Hematopoietic multipotent progenitor cell treated with erythropoietin and hydrocortisone succinate and interleukin-3 and kit ligand, for 8 days (in vitro differentiated cells): ENCODE measurements around the gene SLC24A3.

Source experiments
- DNase-seq: peaks from one replicate; pipeline ENCODE4 v3.0.0-alpha.2; 2015

Gene SLC24A3

GRCh38 chr20:19564261-19564660 lies 351.8 kb downstream of the SLC24A3 start:
- DNase-seq, result no peak

DNA sequence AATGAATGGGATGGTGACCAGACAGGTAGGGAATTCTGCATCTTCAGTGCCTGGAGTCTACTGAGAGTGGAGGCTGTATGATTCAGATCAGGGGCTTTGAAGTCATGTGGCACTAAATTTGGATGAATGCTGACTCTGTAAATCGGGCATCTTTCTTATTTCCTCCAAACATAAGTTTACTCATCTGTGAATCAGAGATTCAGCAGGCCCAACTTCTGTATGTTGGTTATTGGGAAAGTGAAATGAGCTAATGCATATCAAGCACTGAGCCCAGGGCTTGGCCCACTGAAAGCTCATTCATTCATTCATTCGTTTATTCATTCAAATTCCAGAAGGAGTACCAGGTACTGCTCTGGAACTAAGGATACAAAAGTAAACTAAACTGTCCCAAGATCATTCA lies 353.3 kb downstream of the SLC24A3 start:
- no peak for DNase-seq

- DNase-seq, result peak; percentile 10
Observed at GRCh38 chr20:19566226-19566945, 353.9 kb downstream of the SLC24A3 start.

DNA sequence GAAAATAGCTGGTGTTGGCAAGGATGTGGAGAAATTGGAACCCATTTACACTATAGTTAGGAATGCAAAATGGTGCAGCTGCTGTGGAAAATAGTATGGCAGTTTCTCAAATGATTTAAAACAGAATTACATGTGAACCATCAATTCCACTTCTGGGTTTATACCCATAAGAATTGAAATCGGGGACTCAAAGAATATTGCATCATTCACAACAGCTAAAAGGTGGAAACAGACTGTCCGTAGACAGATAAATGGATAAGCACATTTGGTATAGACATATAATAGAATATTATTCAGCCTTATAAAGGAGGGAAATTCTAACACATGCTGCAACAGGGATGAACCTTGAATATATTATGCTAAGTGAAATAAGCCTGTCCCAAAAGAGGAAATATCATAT lies 355.7 kb downstream of the SLC24A3 start:
- no peak for DNase-seq

GRCh38 chr20:19571996-19572395 lies 359.6 kb downstream of the SLC24A3 start:
- no peak for DNase-seq

DNA sequence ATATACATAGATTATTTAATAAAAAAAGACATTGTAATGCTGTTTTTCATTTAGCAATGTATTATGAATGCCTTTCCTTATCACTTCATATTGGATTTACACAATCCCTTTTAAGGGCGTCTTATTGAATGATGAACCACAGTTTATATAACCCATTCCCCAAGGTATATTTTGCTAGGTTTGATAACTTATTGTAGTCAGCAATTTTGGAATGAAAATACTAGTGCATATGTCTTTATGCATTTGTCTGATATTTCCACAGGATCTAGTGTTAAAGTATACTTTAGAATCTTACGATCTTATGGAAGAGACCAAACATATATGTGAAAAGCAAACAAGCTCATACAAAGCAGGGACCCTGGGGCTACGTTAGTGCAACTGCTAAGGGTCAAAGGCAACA lies 365.2 kb downstream of the SLC24A3 start:
- DNase-seq, result no peak

DNA sequence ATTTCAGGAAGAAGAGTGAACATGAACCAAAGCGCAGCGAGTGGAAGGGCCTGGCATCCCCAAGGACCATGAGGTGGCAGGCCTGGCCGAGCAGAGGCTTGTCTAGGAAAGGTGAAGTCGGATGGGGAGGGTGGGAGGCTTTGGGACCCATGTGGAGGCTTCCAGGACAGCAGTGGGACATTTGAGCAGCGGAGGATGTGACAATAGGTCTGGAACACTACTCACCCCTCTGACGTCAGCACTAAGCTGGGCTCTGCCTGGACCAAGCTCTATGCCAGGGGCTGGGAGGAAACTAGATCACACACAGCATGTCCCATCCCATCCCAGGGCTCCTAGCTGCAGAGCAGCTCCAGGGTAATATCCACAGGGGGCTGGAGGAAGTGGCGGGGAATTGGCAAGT lies 370.3 kb downstream of the SLC24A3 start:
- DNase-seq, result no peak

GRCh38 chr20:19583532-19584175 lies 371.2 kb downstream of the SLC24A3 start:
- peak; percentile 75 for DNase-seq

- DNase-seq, result no peak
Observed at GRCh38 chr20:19588241-19588640, 375.8 kb downstream of the SLC24A3 start.

- no peak for DNase-seq
Observed at GRCh38 chr20:19588732-19589131, 376.3 kb downstream of the SLC24A3 start.

- no peak for DNase-seq
Observed at GRCh38 chr20:19589787-19590362, 377.4 kb downstream of the SLC24A3 start.

DNA sequence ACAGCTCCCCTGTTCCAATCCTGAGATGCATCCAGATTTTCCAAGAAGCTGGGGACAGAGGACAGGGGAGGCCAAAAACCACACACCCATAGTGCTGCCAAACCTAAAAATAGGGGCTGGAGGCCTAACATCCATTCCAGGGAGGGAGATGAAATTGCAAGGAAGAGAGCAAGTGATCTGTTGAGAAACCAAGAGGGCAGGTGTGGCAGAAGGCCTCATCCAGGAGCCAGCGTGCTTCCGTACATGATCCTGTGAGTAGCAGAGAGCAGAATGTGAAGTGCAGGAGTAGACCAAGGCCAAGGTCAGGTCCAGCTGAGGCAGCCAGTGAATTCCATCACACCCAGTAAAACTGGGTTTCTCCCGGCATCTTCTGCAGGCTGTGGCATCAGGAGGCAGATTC lies 377.9 kb downstream of the SLC24A3 start:
- DNase-seq, result no peak

DNA sequence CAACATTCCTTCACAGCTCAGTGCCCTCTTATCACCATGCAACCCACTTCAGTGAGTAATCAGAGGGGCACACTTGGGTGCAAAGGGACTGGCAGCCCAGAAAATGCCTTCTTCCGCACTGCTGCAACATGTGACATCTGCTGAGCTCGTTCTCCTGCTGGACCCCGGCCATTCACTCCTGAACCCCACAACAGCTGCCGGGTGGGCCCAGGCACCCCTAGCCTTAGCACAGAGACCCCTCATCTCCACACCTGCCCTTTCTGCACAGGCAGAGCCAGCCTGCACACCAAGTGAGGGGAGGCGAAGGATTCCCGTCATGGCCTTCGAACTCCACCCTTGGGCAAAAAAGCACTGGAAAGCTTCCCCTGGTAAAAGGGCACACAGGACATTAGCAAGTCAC lies 381.3 kb downstream of the SLC24A3 start:
- DNase-seq, result no peak

- no peak for DNase-seq
Observed at GRCh38 chr20:19594896-19595295, 382.5 kb downstream of the SLC24A3 start.

- DNase-seq, result no peak
Observed at GRCh38 chr20:19598117-19598850, 385.8 kb downstream of the SLC24A3 start.

DNA sequence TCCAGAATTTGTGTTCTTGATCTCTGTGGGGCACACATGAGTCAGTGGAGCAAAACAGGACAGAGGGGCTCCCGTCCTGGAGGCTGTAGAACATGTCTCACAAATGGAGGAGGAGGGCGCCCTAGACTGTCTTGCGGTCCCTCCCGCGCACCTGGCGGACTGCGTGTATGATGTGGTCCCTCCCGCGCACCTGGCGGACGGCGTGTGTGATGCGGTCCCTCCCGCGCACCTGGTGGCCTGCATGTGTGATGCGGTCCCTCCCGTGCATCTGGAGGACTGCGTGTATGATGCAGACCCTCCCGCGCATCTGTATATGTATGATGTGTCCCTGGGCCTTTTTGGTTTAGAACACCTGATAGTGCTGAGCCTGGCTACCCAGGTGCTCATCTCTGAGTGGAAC lies 386.8 kb downstream of the SLC24A3 start:
- DNase-seq, result no peak

- no peak for DNase-seq
Observed at GRCh38 chr20:19600042-19600441, 387.6 kb downstream of the SLC24A3 start.

DNA sequence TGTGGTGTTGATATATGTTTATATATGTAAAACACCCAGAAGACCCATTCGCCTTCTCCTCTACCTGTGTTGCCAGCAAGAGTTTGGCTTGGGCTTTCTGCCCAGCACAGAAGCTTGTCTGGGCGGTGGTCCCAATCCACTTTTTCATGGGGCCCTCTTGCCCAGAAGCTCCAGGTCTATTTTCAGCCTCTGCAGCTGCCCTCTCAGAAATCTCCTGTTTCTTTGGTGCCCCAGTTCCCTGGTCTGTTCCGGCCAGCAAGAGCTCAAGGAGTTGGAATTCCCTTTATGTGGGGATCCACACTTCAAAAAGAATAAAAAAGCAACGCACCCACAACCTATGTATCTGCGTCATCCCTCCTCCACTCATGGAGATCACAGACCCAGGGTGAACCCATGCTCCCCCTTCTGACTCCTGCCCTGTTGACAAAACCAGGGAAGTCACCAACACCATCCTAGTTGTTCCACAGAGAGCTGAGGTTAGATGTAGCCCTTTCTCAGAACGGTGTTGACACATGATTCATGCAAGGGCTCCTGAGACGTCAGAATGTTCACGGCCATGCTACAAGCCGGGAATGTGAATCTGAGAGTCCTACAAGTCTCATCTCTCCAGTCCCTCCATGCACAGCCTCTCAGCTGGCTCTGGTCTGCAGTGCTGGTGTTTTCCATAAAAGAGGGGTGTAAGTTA lies 388.8 kb downstream of the SLC24A3 start:
- DNase-seq, result no peak

- no peak for DNase-seq
Observed at GRCh38 chr20:19602675-19603375, 390.4 kb downstream of the SLC24A3 start.

DNA sequence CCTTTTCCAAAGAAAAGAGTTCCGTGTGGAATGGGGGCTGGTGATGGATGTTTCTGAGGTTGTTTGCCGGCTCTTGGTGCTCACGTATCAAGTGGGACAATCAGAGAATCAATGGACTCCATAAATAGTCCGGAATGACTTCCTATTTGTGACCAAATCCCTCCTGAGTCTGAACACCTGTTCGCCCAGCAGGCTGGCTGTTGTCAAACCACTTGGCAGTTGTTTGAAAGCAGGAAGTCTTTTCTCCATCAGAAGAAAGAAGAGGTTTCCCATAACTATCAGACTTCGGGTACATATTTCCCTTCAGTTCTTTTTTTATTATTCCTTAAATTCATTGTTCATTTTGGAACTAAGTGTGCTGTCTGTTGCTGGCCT lies 390.9 kb downstream of the SLC24A3 start:
- DNase-seq, result no peak

- no peak for DNase-seq
Observed at GRCh38 chr20:19605786-19606485, 393.5 kb downstream of the SLC24A3 start.
